ENCODE results near the gene TEX52.
A peak's percentile ranks its signal among the peaks of the same experiment; 100 is the strongest.

Gene TEX52

DNA sequence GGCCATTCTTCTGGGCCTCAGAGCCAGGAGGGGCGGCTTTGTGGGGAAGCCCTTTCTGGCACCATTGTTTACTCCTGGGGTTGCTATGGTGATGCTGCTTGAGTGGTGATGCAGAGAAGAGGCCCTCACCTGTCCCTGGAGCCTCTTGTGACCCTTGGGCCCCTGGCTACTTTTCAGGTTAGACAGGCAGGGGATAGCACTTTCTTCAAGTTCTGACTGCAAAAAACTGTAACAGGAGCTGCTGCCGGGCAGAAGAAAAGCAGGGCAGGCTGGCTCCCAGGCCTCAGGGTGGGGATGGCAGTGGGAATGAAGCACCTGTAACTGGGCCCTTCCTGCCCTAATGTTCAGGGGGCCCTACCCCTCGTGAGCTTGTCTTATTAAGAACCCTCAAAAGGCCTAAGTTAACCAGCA is at the start of gene TEX52:
TSS of gene TEX52 (minus strand) at position 19 of the 411 bp plus-strand sequence. CDS start at position 6, 13 bp downstream.
- TF ChIP-seq CTCF (IDR thresholded peaks at IDR 0.05; ENCODE audit: low read depth, low read length): no peak
- no peak for DNase-seq (ENCODE audit: low read depth, low spot score)
- no peak within 1 kb of the TSS for H3K4me3 ChIP-seq (ENCODE audit: low read depth, low read length)
- in situ Hi-C loops (cut with HindIII; ENCODE audit: low sequenced_read_pairs): no loop called here

GRCh38 chr12:2904260-2904659 is 47.4 kb upstream of the TEX52 start:
- in situ Hi-C loops (cut with HindIII; ENCODE audit: low sequenced_read_pairs): no loop called here
- no peak for TF ChIP-seq CTCF (IDR thresholded peaks at IDR 0.05; ENCODE audit: low read depth, low read length)
- no peak for DNase-seq (ENCODE audit: low read depth, low spot score)
- no peak overlapping the region for H3K4me3 ChIP-seq (ENCODE audit: low read depth, low read length)

GRCh38 chr12:2902272-2902880 is 45.5 kb upstream of the TEX52 start:
- no peak overlapping the region for H3K4me3 ChIP-seq (ENCODE audit: low read depth, low read length)
- in situ Hi-C loops (cut with HindIII; ENCODE audit: low sequenced_read_pairs): no loop called here
- peak; percentile 59 for DNase-seq (ENCODE audit: low read depth, low spot score)
- TF ChIP-seq CTCF (IDR thresholded peaks at IDR 0.05; ENCODE audit: low read depth, low read length): no peak

DNA sequence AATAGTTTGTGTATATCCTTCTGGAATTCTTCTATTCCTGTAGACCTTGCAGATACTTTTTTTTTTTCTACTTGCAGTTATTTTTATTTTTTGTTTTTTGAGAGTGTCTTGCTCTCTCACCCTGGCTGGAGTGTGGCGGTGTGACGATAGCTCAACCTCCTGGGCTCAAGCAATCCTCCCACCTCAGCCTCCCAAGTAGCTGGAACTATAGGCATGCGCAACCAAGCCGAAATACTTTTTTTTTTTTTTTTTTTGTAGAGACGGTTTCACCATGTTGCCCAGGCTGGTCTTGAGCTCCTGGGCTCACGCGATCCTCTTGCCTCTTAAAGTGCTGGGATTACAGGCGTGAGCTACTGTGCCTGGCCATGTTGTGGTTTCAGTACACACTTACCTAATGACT is 43.8 kb upstream of the TEX52 start:
- DNase-seq (ENCODE audit: low read depth, low spot score): no peak
- H3K4me3 ChIP-seq (ENCODE audit: low read depth, low read length): no peak overlapping the region
- in situ Hi-C loops (cut with HindIII; ENCODE audit: low sequenced_read_pairs): no loop called here
- no peak for TF ChIP-seq CTCF (IDR thresholded peaks at IDR 0.05; ENCODE audit: low read depth, low read length)

DNA sequence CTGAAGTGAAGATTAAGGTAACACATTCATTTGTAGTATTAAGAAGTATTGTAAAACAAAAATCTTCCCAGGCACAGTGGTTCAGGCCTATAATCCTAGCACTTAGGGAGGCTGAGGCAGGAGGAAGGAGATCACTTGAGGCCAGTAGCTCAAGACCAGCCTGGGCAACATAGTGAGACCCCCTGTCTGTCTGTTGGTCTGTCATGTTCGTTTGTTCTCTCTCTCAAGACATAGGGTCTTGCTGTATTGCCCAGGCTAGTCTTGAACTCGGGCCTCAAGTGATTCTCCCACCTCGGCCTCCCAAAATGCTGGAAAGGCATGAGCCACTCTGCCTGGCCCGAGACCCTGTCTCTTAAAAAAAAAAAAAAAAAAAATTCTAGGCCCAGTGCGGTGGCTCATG is 40.6 kb upstream of the TEX52 start:
- DNase-seq (ENCODE audit: low read depth, low spot score): no peak
- no peak overlapping the region for H3K4me3 ChIP-seq (ENCODE audit: low read depth, low read length)
- in situ Hi-C loops (cut with HindIII; ENCODE audit: low sequenced_read_pairs): no loop called here
- TF ChIP-seq CTCF (IDR thresholded peaks at IDR 0.05; ENCODE audit: low read depth, low read length): no peak

DNA sequence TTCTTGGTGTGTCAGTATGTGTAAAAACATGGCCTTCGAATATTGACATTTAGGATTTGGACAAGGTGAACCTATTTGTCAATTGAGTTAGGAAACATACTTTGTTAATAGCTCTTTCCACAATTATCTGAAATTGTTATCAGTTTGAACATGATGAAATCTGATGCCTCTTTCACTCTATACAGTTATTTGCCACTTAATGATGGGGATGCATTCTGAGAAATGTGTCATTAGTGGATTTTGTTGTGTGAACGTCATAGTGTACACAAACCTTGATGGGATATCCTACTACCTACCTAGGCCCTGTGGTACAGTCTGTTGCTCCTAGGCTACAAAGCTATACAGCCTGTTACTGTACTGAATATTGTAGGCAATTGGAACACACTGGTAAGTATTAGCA is 38.7 kb upstream of the TEX52 start:
- in situ Hi-C loops (cut with HindIII; ENCODE audit: low sequenced_read_pairs): no loop called here
- no peak overlapping the region for H3K4me3 ChIP-seq (ENCODE audit: low read depth, low read length)
- DNase-seq (ENCODE audit: low read depth, low spot score): no peak
- no peak for TF ChIP-seq CTCF (IDR thresholded peaks at IDR 0.05; ENCODE audit: low read depth, low read length)
